Inflammatory macrophage treated with lipopolysaccharide for 4 hours (primary cell): ENCODE results near the gene KCNQ1OT1.

ENCODE experiments used
- DNase-seq: peaks from one replicate; pipeline ENCODE4 v3.0.0-alpha.2; 2020

The KCNQ1OT1 gene

GRCh38 chr11:2665526-2666400, 34.0 kb downstream of the KCNQ1OT1 start:
- no peak for DNase-seq

- DNase-seq = no peak
Observed at GRCh38 chr11:2664791-2665525, 34.8 kb downstream of the KCNQ1OT1 start.

- DNase-seq = no peak
Observed at GRCh38 chr11:2664376-2664775, 35.4 kb downstream of the KCNQ1OT1 start.

- no peak for DNase-seq
Observed at GRCh38 chr11:2663915-2664314, 35.9 kb downstream of the KCNQ1OT1 start.

- DNase-seq = no peak
Observed at GRCh38 chr11:2663506-2663905, 36.3 kb downstream of the KCNQ1OT1 start.

GRCh38 chr11:2662430-2663299, 37.1 kb downstream of the KCNQ1OT1 start:
- no peak for DNase-seq

- DNase-seq = no peak
Observed at GRCh38 chr11:2662024-2662312, 37.8 kb downstream of the KCNQ1OT1 start.

GRCh38 chr11:2661173-2662023, 38.4 kb downstream of the KCNQ1OT1 start:
- no peak for DNase-seq

GRCh38 chr11:2660357-2660939, 39.3 kb downstream of the KCNQ1OT1 start:
- no peak for DNase-seq

- no peak for DNase-seq
Observed at GRCh38 chr11:2657697-2658284, 42.0 kb downstream of the KCNQ1OT1 start.

- DNase-seq = no peak
Observed at GRCh38 chr11:2656859-2657258, 42.9 kb downstream of the KCNQ1OT1 start.

GRCh38 chr11:2655834-2656622, 43.8 kb downstream of the KCNQ1OT1 start:
- DNase-seq = no peak

GRCh38 chr11:2655016-2655719, 44.6 kb downstream of the KCNQ1OT1 start:
- DNase-seq = no peak

GRCh38 chr11:2653930-2654739, 45.7 kb downstream of the KCNQ1OT1 start:
- peak; percentile 24 for DNase-seq

- no peak for DNase-seq
Observed at GRCh38 chr11:2653198-2653551, 46.6 kb downstream of the KCNQ1OT1 start.

- DNase-seq = no peak
Observed at GRCh38 chr11:2652333-2653197, 47.2 kb downstream of the KCNQ1OT1 start.

- no peak for DNase-seq
Observed at GRCh38 chr11:2651826-2652271, 47.9 kb downstream of the KCNQ1OT1 start.

GRCh38 chr11:2651054-2651617, 48.7 kb downstream of the KCNQ1OT1 start:
- DNase-seq = no peak
